ENCODE results near the gene GPSM1.

DNA sequence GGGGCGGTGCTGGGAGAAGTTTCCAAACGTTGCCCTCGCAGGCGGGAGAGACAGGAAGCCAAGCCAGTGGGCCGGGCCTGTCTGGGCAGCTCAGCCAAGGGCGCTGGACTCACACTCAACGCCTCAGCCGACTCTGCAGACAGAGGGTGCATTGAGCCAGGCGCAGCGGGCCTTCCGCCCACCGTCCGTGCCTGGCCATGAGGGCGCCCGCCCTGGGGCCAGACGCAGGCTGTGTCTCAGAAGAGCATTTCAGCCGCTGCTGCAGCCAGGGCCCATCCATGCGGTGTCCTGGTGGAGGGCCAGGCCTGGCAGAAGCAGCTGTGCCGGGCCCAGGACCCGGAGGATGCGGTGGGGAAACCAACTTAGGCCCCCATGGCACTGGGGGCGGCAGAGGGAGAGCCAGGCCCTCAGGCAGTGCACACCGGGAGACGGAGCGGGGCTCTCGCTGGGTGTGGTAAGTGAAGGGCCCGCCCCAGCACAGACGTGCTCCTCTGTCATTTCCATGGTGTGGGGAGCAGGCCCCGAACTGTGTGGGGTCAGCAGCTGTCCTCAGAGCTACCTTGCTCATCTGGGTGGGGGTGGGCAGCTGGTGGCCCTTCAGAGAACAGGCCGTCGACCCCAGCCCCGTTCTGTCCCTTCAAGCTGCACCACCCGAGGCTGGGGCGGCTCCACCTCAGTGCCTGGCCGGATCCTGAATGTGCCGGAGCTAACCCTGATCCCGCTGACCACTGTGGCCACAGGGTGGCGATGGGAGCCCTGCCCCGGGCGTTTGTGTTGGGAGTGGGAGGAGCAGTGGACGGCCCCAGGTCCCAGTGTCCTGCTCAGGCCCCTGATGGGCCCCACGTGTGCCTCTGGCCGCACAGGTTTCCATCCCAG is 18.2 kb downstream of the GPSM1 start:
- no peak for TF ChIP-seq EZH2 (IDR thresholded peaks at IDR 0.05)
- no peak; the same call in 1 of the 2 replicates for TF ChIP-seq POLR2AphosphoS5 (IDR thresholded peaks at IDR 0.05; ENCODE audit: borderline replicate concordance, low read depth, low read length)
